Measurements from ENCODE around the gene RC3H2. TPM values are rescaled to one million over a fixed set of nuclear protein-coding genes. Genes with fewer than 3 reads are reported as not detected.

The RC3H2 gene
- total RNA-seq, 4 donors from 2014 or later: 21.8 to 69.0 (median 52.5) TPM

GRCh38 chr9:122822056-122822455 is 83.1 kb downstream of the RC3H2 start:
- TF ChIP-seq POLR2A (IDR thresholded peaks at IDR 0.05): no peak
- TF ChIP-seq CTCF (IDR thresholded peaks at IDR 0.05): no peak
- peaks cover 7 to 8% of the 10 kb centered on the region in 2 donors for H3K4me1 ChIP-seq
- H3K9me3 ChIP-seq: no peaks in the 10 kb centered on the region
- H3K27me3 ChIP-seq: no peaks in the 10 kb centered on the region
- no peaks in the 10 kb centered on the region for H3K36me3 ChIP-seq
- H3K4me3 ChIP-seq: no peak overlapping the region
- intact Hi-C loops (cut with DNase I; ENCODE audit: low total_unique reads): no loop called here
- DNase-seq: no peak
- H3K27ac ChIP-seq: peak overlapping the region; percentile 44 to 56

GRCh38 chr9:122821278-122821943 is 83.7 kb downstream of the RC3H2 start:
- DNase-seq: peak; percentile 71 to 79
- Histone ChIP-seq H3K4me3 (no peak overlapping the region), H3K27ac (peak overlapping the region; percentile 44 to 56), H3K4me1 (peaks cover under 1 to 2% of the 10 kb centered on the region in 2 donors), H3K36me3 (no peaks in the 10 kb centered on the region), H3K27me3 (no peaks in the 10 kb centered on the region), H3K9me3 (no peaks in the 10 kb centered on the region)
- TF ChIP-seq POLR2A (IDR thresholded peaks at IDR 0.05): no peak
- TF ChIP-seq CTCF (IDR thresholded peaks at IDR 0.05): no peak
- intact Hi-C loops (cut with DNase I; ENCODE audit: low total_unique reads): no loop called here

- no peak for TF ChIP-seq CTCF (IDR thresholded peaks at IDR 0.05)
- no peak for TF ChIP-seq POLR2A (IDR thresholded peaks at IDR 0.05)
- Histone ChIP-seq H3K27me3 (no peaks in the 10 kb centered on the region), H3K4me1 (no peaks in the 10 kb centered on the region), H3K27ac (peak overlapping the region; percentile 1 to 52), H3K36me3 (no peaks in the 10 kb centered on the region), H3K4me3 (no peak overlapping the region), H3K9me3 (no peaks in the 10 kb centered on the region)
- DNase-seq: no peak
- intact Hi-C loops (cut with DNase I; ENCODE audit: low total_unique reads): no loop called here
Observed at GRCh38 chr9:122820490-122820845, 84.7 kb downstream of the RC3H2 start.

- intact Hi-C loops (cut with DNase I; ENCODE audit: low total_unique reads): no loop called here
Observed at GRCh38 chr9:122819791-122820489, 85.2 kb downstream of the RC3H2 start.

More at GRCh38 chr9:122819791-122820489, 85.2 kb downstream of the RC3H2 start:
- Histone ChIP-seq H3K4me3 (no peak overlapping the region), H3K9me3 (no peaks in the 10 kb centered on the region), H3K4me1 (no peaks in the 10 kb centered on the region), H3K36me3 (no peaks in the 10 kb centered on the region), H3K27ac (peak overlapping the region; percentile 10 to 52), H3K27me3 (no peaks in the 10 kb centered on the region)
- DNase-seq: no peak
- TF ChIP-seq POLR2A (IDR thresholded peaks at IDR 0.05): no peak
- no peak for TF ChIP-seq CTCF (IDR thresholded peaks at IDR 0.05)

Data from uterus (tissue), 4 donors.